ENCODE measurements around the gene KLF2.

The KLF2 gene

DNA sequence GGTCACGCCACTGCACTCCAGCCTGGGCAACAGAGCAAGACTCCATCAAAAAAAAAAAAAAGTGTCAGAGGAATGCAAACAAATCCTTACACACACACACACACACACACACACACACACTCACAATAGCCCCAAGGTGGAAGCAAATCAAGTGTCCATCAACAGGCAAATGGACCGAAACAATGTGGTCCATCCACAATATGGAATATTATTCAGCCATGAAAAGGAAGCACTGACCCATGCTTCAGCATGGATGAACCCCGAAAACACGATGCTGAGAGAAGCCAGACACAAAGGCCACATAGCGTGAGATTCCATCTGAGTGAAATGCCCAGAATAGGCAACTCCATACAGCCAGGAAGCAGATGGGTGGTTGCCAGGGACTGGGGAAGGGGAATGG is 16.5 kb upstream of the KLF2 start:
- no peak for DNase-seq (ENCODE audit: low read depth)

DNA sequence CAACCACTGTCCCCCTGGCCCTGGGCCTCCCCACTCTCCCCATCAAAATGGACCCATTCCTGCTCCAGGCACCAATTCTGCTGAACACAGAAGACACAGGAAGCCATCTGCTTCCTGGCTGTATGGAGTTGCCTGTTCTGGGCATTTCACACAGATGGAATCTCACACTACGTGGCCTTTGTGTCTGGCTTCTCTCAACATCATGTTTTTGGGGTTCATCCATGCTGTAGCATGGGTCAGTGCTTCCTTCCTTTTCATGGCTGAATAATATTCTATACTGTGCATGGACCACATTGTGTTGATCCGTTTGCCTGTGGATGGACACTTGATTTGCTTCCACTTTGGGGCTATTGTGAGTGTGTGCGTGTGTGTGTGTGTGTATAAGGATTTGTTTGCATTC is 15.0 kb upstream of the KLF2 start:
- DNase-seq (ENCODE audit: low read depth) = no peak

DNA sequence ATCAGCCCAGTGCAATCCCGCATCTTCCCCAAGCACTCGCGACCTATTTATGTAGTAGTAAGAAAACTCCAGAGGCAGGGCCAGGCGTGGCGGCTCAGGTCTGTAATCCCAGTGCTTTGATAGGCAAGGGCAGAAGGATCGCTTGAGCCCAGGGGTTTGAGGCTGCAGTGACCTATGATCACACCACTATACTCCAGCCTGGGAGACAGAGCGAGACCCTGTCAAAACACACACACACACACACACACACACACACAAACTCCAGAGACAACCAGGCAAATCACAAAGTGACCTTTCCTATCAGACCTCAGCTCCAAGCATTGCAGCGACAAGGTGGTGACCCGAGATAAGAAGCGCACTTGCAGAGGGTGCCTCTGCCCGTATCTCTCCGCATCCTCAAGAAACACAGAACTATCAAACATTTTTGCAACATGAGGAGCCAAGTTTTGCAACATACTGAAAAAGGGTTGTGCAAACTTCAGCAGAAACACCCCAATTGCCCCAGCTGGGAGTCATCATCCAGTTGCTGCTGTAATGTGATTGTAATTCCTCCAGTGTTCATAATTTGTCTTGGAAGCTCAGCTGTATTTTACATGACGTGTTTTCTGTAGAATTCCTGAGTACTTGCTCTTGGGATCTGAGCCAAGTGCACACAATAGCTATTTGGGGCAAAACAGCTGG is 8.7 kb upstream of the KLF2 start:
- peak; percentile 98 for DNase-seq (ENCODE audit: low read depth)

DNA sequence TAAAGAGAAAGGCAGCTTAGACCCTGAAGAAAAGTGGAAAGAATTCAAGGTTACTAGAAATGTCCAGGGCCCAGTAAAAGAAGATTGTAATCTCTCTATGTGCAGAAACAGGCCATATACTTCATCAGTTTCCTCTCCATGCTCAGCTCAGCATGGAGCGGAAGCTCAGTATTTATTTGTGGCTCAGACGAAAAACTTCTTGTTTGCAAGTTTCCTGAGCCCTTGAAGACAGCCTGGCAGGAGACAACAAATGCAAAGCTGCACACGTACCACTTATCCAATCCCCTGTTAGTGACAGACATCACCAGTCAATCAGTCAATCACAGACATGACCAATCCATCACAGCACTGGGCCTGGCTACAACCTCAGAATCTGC is 8.1 kb upstream of the KLF2 start:
- no peak for DNase-seq (ENCODE audit: low read depth)

DNA sequence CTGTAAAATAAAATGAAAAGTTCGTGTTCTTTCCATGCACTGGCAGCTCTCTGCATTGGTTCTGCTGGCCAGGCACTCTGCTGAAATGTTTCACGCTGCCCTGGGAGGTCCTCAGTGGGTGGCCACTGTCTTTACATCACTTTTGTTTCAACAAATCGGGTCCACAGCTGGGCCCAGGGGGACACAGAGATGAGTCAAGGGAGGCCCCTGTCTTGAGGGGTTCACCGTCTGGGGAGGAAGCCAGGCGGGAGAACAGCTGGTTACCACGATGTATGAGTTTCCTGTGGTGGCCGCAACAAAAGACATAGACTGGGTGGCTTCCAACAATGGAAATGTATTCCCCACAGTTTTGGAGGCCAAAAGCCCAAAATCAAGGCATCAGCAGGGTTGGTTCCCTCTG is 5.1 kb upstream of the KLF2 start:
- no peak for DNase-seq (ENCODE audit: low read depth)

DNA sequence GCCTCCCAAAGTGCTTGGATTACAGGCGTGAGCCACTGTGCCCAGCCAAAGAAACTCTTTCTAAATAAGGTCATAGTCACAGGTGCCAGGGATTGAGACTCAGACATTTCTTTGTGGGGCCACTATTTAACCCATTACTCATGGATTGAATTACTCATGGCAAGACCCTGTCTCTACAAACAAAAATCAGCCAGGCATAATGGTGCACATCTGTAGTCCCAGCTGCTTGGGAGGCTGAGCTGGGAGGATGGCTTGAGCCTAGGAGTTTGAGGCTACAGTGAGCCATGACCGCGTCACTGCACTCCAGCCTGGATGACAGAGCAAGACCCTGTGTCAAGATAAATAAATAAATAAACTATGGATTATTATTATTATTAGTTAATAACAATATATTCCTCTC is 3.6 kb upstream of the KLF2 start:
- no peak for DNase-seq (ENCODE audit: low read depth)

DNA sequence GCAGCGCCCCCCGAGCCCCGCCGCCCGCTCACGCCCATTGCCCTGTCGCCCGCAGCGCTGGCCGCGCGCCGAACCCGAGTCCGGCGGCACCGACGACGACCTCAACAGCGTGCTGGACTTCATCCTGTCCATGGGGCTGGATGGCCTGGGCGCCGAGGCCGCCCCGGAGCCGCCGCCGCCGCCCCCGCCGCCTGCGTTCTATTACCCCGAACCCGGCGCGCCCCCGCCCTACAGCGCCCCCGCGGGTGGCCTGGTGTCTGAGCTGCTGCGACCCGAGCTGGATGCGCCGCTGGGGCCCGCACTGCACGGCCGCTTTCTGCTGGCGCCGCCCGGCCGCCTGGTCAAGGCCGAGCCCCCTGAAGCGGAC is 518 bp downstream of the KLF2 start:
- no peak for DNase-seq (ENCODE audit: low read depth)

DNA sequence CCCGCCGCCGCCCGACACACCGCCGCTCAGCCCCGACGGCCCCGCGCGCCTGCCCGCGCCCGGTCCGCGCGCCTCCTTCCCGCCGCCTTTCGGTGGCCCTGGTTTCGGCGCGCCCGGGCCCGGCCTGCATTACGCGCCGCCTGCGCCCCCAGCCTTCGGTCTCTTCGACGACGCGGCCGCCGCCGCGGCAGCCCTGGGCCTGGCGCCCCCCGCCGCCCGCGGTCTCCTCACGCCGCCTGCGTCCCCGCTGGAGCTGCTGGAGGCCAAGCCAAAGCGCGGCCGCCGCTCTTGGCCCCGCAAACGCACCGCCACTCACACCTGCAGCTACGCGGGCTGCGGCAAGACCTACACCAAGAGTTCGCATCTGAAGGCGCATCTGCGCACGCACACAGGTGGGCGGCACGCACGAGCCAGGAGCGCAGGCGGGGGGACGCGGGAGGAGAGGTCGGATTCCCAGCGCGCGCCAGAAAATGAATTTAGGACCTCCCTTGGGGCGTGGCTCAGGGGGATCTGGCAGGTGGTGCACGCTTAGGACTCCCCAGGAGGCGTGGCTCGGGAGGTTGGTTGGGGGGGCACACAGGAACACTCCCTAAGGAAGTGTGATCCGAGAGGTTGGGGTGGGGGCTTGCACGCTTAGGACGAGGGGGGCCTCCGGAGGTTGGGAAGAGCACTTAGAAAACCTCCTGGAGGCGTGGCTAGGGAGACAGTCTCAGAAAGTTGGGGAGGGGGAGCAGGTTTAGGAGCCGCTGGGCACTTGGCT is 1.2 kb downstream of the KLF2 start:
- no peak for DNase-seq (ENCODE audit: low read depth)

DNA sequence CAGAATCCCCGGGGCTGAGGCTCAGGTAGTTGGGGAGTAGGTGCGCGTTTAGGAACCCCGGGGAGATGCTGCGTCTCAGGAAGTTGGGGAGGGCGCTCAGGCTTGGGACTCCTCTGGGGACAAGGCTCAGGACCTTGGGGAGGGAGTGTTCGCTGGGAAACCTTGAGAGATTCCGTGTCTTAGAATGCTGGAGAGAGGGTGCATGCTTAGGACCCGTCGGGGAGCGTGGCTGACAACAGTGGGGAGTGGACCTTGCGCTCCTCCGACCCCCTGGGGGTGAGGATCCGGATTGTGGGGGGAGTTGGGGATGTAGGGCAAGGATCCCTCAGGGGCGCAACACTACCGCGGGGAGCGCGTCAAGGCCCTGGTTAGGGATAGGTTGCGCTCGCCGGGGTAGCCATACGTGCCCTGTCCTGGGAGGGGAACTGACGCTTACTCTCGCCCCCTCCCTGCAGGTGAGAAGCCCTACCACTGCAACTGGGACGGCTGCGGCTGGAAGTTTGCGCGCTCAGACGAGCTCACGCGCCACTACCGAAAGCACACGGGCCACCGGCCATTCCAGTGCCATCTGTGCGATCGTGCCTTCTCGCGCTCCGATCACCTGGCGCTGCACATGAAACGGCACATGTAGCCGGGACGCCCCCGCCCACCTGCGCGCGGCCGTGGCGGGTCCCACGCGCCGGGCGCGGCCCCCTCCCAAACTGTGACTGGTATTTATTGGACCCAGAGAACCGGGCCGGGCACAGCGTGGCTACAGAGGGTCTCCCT is 2.0 kb downstream of the KLF2 start:
- DNase-seq (ENCODE audit: low read depth) = no peak

DNA sequence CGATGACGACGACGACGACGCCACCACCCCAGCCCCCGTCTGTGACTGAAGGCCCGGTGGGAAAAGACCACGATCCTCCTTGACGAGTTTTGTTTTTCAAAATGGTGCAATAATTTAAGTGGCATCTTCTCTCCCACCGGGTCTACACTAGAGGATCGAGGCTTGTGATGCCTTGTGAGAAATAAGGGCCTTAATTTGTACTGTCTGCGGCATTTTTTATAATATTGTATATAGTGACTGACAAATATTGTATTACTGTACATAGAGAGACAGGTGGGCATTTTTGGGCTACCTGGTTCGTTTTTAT is 2.5 kb downstream of the KLF2 start:
- DNase-seq (ENCODE audit: low read depth) = no peak

DNA sequence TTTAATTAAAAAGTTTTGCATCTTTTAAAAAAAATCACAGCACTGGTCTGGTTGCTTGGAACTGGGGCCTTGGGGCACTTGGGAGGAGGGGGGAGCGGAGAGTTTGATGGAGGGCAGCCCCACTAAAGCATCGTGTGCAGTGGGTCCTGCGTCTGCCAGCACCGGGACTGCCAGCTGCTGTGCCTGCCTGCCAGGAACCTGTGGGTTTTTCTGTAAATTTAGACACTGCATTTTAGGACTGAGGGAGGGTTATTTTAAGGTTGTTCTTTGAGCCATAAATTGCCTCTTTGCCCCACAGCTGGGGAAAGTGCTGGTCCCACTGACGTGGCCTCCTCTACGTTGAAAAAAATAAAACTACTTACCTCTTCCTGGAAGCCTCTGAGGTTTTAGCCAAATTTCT is 2.9 kb downstream of the KLF2 start:
- no peak for DNase-seq (ENCODE audit: low read depth)

DNA sequence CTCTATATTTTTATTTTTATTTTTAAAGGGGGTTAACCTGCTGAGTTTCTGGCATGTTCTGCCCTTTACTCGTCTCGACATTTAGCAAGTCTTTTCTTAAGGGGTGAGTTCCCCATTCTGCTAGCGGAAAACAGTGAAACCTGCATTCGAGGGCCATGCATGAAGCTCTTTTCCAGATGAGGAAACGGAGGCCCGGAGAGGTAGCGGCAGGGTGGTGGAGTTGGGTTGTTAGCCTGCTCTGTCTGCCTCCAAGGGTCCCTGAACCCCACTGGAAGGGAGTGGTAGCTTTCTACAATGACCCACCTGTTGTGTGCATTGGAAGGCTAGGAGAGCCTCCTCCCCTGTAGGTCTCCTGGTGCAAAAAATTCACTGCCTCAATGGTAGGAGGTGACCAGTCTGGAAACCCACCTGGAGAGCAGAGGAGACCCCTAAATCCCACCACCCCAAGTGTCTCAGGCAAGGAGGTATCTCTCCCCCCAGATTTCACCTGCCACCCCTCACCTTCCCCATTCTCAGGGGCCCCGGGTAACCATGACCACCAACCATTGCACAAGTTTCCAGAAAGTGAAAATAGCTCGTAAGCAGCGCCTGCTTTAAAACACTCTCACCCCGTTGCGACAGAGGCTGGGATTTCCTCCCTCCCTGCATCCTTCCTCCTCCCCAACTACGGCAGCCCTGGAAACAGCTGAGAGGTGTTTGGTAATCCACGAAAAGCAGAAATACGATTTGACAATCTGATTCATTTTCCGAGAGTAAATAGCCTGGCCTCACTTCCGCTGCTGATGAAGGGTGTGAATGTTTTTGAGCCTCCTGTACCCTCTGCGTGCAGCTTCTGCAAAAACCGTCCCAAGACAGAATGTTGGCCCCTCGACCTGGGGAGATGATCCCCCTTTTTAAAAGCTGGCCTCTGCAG is 3.5 kb downstream of the KLF2 start:
- DNase-seq (ENCODE audit: low read depth) = peak; percentile 59

DNA sequence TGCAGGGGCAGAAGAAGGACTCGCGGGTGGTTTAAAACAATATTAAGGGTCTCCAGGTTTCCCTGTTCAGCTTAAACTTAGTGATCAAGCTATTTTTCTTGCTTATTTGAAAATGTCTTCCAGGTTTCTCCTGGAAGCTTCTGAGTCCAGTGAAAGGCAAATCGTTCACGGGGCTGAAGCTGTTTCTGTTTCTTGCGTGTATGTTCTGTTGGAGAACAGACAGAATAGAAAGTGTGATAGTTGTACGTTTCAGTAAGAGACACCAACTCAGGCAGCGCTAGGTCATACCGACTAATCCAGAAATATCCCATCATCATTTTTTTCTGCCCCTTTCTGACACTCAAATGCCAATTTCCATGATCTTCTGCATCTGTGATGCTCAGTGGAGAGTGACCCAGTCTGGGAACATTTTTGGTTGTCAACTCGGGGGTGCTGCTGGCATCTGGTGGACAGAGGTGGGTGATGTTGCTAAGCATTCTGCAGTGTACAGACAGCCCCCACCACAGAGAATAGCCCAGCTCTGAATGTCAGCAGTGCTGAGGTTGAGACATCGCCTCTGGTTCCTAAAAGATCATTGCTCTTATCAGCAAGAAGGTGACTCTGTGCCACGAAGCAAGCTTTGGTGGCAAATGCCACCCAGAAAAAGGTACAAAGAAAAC is 4.3 kb downstream of the KLF2 start:
- no peak for DNase-seq (ENCODE audit: low read depth)

DNA sequence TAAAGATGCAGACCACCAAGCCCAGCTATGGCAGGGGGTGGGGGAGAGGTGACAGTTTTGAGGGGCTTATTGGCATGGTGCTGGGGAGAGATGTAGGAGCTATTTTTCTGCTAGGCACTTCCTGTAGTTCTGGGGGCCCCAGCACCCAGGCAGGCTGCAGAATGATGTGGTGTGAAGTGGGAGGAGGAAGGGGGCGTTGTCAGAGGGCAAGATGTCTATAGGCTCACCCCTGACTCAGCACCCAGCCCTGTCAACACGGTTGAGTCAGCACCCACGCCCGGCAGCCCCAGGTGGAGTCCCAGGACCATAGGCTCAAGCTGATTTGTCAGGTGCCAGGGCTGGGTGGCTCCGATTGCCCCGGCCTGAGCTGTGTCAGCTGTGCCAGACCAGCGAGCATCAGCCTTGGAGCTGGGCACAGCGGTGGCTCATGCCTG is 5.8 kb downstream of the KLF2 start:
- no peak for DNase-seq (ENCODE audit: low read depth)

DNA sequence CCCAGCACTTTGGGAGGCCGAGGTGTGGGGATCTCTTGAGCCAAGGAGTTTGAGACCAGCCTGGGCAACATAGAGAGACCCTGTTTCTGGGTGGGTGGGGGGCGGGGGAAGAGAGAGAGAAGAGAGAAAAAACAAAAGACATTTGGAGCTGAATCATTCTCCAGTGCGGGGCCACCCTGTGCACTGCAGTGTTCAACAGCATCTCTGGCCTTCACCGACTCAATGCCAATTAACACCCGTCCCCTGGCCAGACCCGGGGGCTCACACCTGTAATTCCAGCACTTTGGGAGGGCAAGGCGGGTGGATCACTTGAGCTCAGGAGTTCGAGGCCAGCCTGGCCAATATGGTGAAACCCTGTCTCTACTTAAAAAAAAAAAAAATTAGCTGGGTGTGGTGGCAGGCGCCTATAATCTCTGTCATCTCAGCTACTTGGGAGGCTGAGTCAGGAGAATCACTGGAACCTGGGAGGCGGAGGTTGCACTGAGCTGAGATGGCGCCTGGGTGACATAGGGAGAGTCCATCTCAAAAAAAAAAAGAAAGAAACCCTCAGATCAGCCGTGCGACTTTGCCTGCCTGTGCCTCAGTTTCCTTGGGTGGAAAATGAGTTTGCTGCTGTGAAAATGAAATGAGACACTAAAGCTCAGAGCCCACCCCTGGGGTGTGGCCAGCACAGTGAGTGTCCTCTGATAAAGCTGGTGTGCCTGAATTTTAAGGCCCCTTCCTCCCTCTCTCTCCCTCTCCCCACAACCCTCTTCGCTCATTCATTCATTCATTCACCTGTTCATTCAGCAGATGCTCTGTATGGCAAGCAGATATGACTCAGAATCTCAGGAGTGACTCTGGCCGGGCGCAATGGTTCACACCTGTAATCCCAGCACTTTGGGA is 6.4 kb downstream of the KLF2 start:
- DNase-seq (ENCODE audit: low read depth) = no peak

DNA sequence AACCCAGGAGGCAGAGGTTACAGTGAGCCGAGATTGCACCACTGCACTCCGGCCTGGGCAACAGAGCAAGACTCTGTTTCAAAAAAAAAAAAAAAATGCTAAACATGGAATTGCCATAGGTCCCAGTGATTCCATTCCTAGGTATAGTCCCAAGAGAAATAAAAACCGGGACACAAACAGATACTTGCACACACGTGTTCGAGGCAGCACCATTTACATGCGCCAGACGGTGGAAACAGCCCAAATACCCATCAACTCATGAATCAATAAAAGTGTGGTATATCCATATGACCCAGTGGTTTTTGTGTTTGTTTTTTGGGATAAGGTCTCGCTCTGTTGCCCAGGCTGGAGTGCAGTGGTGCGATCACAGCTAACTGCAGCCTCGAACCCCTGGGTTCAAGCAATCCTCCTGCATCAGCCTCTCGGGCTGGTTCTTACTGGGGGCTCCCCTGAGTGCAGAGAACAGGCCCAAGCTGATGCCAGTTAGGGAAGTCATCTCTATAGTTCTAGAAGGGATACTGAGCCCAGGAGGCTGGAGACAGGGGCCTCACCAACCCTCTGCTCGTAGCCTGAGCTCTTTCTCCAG is 8.5 kb downstream of the KLF2 start:
- no peak for DNase-seq (ENCODE audit: low read depth)

DNA sequence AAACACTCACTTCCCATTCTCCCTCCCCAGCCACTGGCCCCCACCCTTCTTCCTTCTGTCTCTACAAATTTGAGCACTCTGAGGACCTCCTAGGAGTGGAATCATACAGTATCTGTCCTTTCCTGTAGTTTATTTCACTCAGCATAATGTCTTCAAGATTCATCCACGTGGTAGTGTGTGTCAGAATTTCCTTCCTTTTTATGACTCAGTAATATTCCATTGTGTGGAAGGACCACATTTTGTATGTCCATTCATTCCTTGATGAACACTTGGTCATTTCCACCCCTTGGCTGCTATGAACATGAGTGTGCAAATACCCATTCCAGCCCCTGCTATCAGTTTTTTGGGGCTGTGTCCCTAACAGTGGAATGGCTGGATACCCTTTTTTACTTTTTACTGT is 9.8 kb downstream of the KLF2 start:
- no peak for DNase-seq (ENCODE audit: low read depth)

DNA sequence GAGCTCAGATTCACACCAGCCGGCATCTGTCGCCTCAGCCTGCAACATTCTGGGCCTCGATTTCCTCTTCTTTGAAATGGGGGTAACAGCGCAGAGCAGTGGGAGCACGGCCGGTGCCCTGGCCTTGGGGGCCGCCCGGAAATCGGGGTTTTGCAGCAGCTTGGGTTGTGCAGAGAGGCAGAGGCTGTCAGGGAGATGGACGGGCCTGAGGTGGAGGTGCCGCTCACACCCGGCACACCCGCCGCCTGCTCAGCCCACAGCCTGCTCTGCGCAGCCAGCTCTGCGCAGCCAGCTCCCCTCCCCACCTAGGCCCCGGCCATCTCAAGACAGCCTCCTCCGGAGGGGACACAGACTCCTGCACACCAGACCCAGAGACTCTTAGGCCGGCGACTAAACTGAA is 10.6 kb downstream of the KLF2 start:
- no peak for DNase-seq (ENCODE audit: low read depth)

DNA sequence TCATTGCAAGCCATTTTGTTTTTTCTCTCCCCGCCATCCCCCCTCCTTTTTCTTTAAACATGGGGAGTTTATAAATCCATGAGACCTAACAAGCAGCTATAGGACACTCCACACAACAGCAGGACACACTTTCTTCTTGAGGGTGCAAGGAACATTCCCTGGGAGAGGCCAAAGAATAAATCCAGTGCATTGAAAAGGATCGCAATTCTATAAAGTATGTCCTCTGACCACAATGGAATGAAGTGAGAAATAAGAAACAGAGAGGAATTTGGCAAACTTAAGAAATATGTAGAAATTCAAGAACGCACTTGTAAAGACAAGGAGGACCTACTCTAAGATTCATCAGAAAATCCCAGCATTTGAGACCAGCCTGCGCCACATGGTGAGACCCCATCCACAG is 11.9 kb downstream of the KLF2 start:
- DNase-seq (ENCODE audit: low read depth) = no peak

DNA sequence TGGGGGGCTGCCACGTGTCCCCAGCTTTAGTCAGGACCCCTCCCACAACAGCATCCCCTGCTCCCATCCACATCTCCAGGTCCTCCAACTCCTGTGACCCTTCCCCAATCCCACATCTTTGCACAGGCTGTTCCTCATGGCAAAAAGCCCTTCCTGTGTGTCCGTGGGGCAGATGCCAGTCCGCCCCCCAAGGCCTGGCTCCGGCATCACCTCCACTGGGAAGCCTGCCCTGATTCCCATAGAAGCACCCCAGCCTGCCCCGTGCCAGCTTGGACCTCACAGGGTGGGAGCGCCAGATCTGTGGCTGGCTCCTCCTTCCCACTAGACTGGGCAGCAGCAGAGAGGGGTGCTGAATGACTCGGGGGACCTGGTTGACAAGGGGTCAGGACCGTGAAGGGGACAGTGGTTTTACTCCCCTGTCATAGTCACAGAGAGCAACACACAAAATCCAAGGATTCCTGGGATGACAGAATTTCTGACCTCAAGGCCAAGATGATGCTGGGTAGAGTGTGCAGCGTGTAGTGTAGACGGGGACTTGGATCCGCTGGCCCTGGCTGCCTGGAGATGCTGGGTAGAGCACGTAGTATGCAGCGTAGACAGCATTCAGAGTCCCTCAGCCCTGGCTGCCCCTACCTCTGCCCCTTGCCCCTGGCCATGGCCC is 13.3 kb downstream of the KLF2 start:
- DNase-seq (ENCODE audit: low read depth) = no peak

Measured in fibroblast of the conjunctiva (primary cell).